Muscle of back (tissue), 11 donors: Measurements from ENCODE around the gene DLGAP1. TPM values are rescaled to one million over a fixed set of nuclear protein-coding genes. Genes with fewer than 3 reads are reported as not detected.

Source experiments
- DNase-seq, 3 donors: peaks; one replicate each; pipeline versions ENCODE4 v3.0.0 to v3.0.0-alpha.2; 2013
- polyA plus RNA-seq, 10 donors: library from polyadenylated mRNA; unstranded; fragments of 120-200 nt; gene quantifications; one replicate each; pipeline ENCODE4 v1.2.1, GENCODE V29; 2013; ENCODE audit not compliant: insufficient read length in 10 of 10

The DLGAP1 gene
- polyA plus RNA-seq, 10 donors, result 1.3 to 3.5 (median 2.1) TPM

DNA sequence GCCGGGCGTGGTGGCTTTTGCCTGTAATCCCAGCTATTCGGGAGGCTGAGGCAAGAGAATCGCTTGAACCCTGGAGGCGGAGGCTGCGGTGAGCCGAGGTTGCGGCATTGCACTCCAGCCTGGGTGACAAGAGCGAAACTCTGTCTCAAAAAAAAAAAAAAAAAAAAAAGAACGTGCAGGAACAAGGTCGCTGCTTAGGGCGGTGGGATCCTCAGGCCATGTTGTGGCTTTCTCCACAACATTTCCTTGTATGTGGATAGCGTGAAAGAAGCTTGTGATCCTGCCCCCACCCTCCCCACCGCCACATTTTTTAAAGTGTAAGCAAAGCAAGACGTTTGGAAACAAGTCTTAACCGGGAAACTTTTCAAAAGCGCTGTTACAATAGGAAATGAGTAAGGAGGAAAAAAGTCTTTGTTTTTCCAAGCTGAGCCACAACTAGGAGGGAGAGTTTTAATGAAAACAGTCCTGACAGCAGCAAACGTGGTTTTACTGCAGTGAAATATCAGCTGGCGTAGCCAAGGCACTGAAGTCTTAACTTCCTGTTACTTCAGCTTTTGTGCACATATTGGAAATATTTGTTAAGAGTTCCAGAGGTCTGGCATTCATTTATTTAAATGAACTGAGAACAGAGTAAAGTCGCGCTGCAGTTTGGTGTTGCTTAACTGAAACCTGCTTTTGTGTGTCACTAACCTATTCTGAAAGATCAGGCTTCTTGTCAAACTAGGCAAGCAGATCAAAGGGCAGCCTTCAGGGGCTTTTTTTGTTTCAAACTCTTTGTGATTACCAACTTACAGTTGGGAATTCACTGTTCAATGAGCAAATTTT, 1001.4 kb downstream of the DLGAP1 start:
- DNase-seq, result peak; percentile 86 to 97 (median 92)

DNA sequence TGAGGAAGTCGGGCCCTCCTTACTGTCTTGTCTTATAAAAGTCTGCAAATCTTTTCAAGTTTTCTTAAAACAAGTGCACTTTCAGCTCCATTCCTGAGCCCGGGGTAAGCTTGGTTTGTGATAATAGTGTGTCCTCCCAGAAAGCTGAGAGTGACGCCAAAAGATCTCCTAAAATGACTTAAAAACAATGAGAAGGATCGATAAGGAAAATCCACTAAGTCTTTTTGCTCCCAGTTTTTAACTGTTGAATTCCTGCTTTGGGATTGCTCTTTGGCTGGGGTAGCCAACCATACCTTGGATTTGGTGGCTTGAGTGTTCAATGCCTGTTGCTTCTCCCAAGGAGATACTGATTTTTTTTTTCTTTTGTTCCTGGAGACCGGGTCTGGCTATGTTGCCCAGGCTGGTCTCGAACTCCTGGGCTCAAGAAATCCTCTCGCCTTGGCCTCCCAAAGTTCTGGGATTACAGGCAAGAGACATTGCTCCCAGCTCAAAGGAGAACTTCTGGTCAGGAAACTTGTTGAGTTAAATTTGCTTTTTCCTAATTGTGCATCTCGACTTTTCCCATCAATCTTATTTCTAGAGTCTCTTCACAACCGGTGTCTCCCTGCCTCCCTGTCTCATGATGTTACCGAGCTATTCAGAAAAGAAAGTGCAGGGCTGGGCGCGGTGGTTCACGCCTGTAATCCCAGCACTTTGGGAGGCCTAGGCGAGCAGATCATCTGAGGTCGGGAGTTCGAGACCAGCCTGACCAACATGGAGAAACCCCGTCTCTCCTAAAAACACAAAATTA, 1002.2 kb downstream of the DLGAP1 start:
- DNase-seq, result peak in 1 of 3 donors; percentile 52

DNA sequence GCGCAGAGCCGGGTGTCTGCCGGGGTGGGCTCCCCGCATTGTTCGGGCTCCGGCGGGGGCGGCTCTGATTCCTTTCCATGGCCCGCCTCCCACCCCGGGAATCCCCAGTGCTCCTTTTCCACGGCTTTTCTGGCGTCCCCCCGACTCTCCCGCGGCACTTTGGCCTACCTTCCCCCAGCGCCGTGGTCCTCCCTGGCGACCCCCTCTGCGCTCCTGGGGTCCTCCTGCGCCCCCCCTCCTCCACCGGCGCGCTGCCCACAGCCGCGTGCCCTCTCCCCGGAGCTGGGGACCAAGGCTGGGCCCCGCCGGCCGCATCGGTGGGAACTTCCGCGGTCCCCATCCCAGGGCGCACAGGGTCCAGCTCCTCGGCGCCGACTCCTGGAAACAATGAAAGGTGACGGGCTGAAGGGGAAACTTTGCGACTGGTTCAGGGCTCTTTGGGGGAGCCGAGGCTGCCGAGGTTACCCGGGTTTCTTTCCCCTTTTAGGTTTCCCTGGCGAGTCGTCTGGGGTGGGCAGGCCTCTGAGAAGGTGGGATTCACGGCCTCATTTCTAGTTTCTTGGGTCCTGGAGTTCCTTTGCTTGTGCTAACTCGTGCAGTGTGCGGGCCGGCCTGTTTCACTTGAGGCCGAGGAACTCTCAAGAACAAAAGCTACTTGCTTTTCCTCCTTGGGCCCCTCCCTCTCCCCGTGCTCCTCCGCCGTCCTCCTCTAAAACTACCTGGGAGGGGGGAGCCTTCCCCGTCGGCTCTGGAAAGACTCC, 1002.9 kb downstream of the DLGAP1 start:
- DNase-seq, result peak; percentile 53 to 87 (median 71)

DNA sequence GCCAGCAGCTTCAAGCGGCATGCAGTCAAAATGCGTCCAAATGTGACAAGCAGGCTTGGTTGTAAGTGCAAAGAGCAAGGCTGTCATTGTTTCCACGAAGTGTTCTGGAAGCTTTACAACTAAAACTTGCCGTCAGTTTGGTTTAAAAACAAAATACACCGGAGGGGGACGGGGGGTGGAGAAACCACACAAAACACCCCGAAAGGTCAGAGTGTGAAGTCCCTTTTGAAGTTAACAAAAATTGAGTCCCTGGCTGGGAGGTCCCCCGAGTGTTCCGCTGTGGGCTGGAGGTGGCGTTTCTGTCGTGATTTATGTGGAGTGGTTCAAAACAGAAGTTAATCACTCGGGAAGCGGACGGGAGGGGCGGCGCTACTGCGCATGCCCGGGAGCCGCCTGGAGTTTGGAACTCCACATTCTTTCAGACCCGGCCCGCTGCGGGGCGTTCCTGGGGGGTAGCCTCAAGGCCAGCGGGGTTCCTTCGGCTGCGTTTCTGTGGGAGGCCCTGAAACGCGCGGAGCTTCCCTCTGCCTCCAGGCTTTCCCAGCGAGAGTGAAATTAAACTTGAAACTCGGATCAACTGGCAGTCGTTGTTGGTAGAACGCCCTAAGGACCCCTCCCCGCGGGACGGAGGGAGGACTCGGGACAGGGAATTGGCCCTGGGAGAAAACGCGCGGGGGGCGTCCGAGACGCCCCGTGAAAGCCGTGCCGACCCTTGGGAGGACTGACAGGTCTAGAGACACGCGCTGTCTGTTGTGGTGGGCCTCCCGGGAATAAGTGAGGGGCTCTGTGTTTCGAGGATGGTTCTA, 1003.7 kb downstream of the DLGAP1 start:
- DNase-seq, result peak; percentile 95 to 98 (median 96)

DNA sequence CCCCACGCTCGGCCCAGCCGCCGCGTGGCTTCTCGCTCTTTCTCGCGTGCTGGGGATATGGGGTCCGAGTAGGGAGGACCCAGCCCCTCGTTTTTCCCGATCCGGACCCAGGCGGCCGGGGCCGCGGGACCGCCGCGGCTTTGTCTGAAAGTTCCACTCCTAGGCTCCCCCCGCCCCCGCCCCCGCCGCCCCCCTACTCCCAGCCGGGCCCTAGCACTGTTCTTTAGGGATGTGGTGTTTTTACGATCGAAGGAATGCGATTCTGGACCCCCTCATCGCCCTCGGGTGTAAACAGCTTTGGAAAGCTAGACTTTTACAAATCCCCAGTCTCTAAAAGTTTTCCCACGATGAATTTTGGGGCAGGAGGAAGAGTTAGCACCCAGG, 1004.3 kb downstream of the DLGAP1 start:
- DNase-seq, result no peak

DNA sequence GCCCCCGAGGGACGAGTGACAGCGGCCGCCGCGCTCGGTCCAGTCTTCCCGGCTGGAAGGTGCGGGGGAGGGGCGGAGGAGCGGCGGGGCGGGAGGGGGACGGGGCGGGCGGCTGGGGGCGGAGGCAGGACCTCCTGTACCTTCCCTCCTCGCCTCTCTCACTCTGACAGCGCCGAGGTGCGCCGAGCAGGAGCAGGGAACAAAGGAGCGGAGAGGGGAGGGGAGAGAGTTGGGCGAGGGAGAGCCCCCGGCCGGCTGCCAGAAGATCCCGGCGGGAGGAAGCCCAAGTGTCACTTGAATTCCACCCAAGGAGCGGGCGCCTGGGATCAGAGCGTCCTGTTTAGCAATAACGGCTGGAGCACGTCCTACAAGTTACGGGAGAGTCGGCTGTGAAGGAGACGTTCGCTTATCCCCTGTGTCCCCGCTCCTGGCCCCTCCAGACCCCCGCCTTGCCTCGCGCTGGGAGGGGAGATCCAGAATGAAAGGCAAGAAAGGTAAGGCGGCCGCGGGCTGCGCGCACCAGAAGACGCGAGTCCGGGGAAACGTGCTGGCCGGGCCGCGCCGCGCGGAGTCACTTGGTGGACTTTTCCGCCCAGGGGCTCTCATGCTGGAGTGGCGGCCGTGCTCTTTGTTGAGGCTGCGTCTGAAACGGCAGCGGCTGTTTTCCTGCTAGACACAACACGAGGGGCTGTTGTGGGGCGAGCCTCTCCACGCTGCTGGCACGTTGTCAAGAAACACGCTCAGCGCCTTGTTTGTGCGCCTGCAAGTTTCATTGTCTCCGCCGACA, 1004.9 kb downstream of the DLGAP1 start, which contains the start of gene TGIF1:
TSS of gene TGIF1 (plus strand) at position 161 of the 787 bp plus-strand sequence. CDS start at position 479, 318 bp downstream.
- DNase-seq, result peak; percentile 85 to 96 (median 86)

DNA sequence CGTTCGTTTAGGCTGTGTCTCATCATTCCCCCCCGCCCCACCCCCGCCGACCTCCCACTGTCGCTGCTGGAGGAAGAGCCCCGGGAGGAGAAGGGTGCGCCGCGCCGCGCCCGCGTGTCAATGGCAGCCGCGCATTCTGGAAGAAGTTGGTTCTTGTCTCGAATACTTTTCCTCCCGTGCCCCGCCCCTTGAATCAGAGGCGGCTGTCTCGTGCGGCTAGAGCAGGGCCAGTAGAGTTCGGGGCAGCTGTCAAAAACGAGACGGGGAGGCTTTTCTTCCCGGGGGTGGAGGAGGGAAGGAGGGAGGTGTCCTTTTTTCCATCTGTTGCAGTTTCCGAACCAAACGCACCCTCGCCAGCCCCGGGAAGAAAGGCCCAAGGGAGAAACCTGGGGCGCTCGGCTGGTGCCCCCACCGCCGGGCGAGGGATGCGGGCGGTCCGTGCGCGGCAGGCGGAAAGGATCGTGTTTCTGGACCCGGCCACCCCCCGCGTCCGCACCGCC, 1005.5 kb downstream of the DLGAP1 start:
- DNase-seq, result peak; percentile 79 to 93 (median 87)

DNA sequence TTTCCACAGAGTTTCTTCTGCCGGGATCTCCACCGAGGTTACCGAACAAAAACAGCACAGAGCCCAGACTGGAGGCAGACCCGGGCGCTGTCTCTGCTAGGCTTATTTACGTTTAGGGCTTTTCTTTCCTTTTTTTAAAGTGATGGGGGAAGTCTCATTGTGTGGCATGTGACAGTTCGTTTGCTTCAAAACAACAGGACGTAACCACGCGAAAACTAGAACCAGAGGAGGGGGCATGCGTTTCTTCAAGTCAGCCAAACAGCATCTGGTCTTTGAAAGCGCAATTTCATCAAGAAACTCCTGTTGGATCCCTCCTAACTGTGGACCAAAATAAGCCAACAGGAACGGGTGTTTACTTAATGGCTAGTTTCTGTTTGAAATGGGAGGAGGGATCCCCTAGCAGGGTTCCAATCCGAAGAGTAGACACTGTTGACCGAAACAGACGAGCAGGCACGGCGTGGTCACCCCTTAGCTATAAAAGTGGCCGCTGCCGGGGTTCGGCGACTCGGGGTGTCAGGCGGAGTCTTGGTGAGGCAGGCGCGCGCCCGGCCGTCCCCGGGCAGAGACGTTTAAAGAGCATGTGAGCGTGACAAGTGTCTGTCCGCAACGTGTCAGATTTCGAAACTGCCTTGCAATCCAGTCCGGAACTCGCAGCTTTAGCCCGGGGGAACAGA, 1006.1 kb downstream of the DLGAP1 start:
- peak in 2 of 3 donors; percentile 79 to 92 for DNase-seq

DNA sequence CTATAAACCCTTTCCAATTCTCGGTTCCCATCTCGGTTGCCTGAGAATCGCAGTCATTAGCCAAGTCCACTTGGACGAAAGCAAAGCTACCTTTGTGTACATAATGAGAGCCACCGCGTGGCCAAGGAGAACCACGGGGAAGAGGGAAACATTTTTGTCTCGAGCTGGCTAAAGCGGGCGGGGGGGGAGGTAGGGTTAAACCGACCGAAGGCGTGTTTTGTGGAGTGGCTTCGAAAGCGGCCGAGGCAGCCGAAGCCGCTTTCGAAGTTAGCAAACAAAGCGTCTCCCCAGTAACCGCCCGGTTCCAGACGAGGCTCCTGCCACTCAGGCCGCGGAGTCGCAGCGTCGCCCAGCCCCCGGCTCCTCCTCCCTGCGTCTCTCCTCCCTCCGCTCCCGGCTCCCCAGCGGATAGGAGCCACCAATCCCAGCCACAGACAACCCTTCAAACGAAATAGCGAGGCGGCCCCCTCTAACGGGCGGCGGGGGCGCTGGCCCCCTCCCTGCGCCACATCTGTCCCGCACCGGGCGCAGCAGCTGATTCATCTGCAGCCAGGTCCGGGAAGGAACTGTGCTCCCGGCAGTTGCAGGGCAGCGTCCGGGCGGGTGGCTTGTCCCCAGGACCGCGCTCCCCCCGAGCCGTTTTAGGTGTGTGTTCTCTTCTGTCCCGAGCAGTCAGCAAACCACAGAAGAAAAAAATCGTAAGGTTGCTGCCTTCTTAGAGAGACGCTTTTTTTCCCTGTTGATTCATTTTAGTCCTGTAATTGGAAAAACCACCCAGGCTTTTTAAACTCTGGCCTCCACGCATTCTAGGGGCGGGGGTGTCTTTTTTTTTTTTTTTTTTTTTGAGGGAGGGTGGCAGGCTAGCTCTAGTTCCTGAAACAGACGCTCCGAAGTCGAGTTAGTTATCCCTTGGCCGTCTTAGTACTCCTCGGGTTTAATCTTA, 1006.9 kb downstream of the DLGAP1 start:
- DNase-seq, result peak; percentile 96 to 99 (median 98)

DNA sequence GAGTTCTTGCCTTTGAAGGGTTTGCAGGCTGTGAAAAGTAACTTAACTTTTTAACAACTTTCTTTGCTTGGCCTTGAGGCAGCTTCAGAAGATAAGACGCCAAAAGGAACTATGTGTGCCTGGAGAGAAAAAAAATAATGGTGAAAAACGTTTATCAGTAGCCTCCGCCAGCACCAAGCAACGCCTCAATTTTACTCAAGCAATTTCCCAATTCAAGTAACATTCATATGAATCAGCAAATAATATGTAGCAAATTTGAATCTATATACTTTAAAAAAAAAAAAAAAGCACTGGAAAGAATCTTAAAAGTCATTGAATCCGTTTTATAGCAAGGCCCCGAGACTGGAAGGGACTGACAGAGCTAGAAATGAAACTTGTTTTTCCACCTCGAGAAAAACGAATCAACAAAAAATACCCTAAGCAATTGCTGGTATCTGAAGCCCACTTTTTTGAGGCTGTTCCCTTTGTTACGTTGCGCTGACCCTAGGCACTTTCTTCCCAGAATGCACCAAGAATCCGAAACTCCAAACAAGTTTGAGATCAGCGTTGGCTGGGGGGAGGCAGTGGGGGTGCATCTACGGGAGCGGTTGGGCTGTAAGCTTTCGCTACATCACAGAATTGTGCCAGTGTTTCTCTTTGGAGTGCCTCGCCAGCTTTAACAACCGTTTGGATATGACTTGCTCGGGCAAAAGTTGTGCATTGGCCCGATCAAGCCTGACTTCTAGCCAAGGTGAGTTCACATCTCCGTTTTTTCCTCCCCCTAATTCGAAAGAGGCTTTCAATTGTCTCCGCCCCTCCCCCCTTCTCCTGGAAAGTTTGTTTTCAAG, 1007.8 kb downstream of the DLGAP1 start:
- DNase-seq, result peak; percentile 76 to 95 (median 86)
